HG03108 (cell line): ENCODE measurements around the gene RIN3.
A peak's percentile ranks its signal among the peaks of the same experiment; 100 is the strongest.

Source experiments
- ATAC-seq: cut with Tn5 transposase; IDR thresholded peaks from one replicate; pipeline ENCODE4 v1.9.1; 2021; ENCODE audit warnings: moderate library complexity; ENCODE audit not compliant: unreplicated experiment

RIN3 gene

GRCh38 chr14:92570674-92571262, 57.2 kb downstream of the RIN3 start:
- ATAC-seq = no peak

- no peak for ATAC-seq
Measured at GRCh38 chr14:92572050-92572449, 58.5 kb downstream of the RIN3 start.

GRCh38 chr14:92573761-92574498, 60.3 kb downstream of the RIN3 start:
- no peak for ATAC-seq

- no peak for ATAC-seq
Measured at GRCh38 chr14:92575061-92575747, 61.6 kb downstream of the RIN3 start.

GRCh38 chr14:92575748-92576303, 62.2 kb downstream of the RIN3 start:
- ATAC-seq = no peak

GRCh38 chr14:92577321-92577742, 63.8 kb downstream of the RIN3 start:
- peak; percentile 72 for ATAC-seq

GRCh38 chr14:92578511-92578910, 64.9 kb downstream of the RIN3 start:
- ATAC-seq = no peak

- no peak for ATAC-seq
Measured at GRCh38 chr14:92579244-92579936, 65.8 kb downstream of the RIN3 start.

GRCh38 chr14:92581206-92581605, 67.6 kb downstream of the RIN3 start:
- no peak for ATAC-seq

GRCh38 chr14:92581966-92582566, 68.5 kb downstream of the RIN3 start:
- ATAC-seq = no peak

- peak; percentile 53 for ATAC-seq
Measured at GRCh38 chr14:92582706-92583452, 69.3 kb downstream of the RIN3 start.

- no peak for ATAC-seq
Measured at GRCh38 chr14:92584220-92584619, 70.6 kb downstream of the RIN3 start.

GRCh38 chr14:92584816-92585215, 71.2 kb downstream of the RIN3 start:
- no peak for ATAC-seq

- ATAC-seq = no peak
Measured at GRCh38 chr14:92585981-92586937, 72.7 kb downstream of the RIN3 start.

GRCh38 chr14:92586963-92587699, 73.5 kb downstream of the RIN3 start:
- ATAC-seq = no peak

- no peak for ATAC-seq
Measured at GRCh38 chr14:92587700-92588085, 74.1 kb downstream of the RIN3 start.

GRCh38 chr14:92589213-92589852, 75.8 kb downstream of the RIN3 start:
- ATAC-seq = no peak

- ATAC-seq = no peak
Measured at GRCh38 chr14:92590176-92590575, 76.6 kb downstream of the RIN3 start.
